PC-9 (cell line): Measurements from ENCODE around the gene EPB41L2. TPM values are rescaled to one million over a fixed set of nuclear protein-coding genes. Genes with fewer than 3 reads are reported as not detected.

Experiments
- BruUV-seq: library from RNA; stranded (reverse); fragments of 400-500 nt; replicated peaks from 2 replicates; lab custom pipeline; 2021; lab: Mats Ljungman, UMichigan
- CTCF ChIA-PET: fragments of 300-600 bp; sonication (Branson Sonifier 250); formaldehyde crosslinking; loops from one replicate; lab custom pipeline; 2022; ENCODE audit warnings: antibody characterized with exemption; lab: Charles Lee
- POLR2A ChIA-PET: fragments of 300-600 bp; sonication (Branson Sonifier 250); formaldehyde crosslinking; loops from one replicate; lab custom pipeline; 2022; ENCODE audit warnings: antibody characterized with exemption; ENCODE audit not compliant: unreplicated experiment; lab: Charles Lee
- DNase-seq, 2 experiments: peaks; one replicate each; pipeline versions ENCODE4 v3.0.0 to v3.0.0-alpha.2; 2015 to 2022; ENCODE audit warnings: mixed read lengths in 1 of 2
- H2AFZ ChIP-seq: fragments of 200-600 bp; sonication (generic); 2 replicates; pipeline ENCODE4 v1.8.1; 2017; ENCODE audit warnings: antibody characterized with exemption
- H3F3A ChIP-seq: fragments of 200-600 bp; sonication (generic); 2 replicates; pipeline ENCODE4 v1.8.1; 2017; ENCODE audit warnings: antibody characterized with exemption, mild to moderate bottlenecking, low read depth; ENCODE audit not compliant: insufficient read depth
- H3K27ac ChIP-seq: fragments of 200-600 bp; sonication (generic); 2 replicates; pipeline ENCODE4 v1.6.1; 2016; ENCODE audit warnings: mixed run types
- H3K27me3 ChIP-seq: fragments of 200-600 bp; sonication (generic); 2 replicates; pipeline ENCODE4 v1.6.1; 2016; ENCODE audit warnings: low read depth, mixed run types; ENCODE audit not compliant: insufficient read depth
- H3K36me3 ChIP-seq: fragments of 200-600 bp; sonication (generic); 2 replicates; pipeline ENCODE4 v1.6.1; 2016; ENCODE audit warnings: low read depth, mixed run types
- H3K4me1 ChIP-seq: fragments of 200-600 bp; sonication (generic); replicated peaks from 2 replicates; pipeline ENCODE4 v1.6.1; 2016; ENCODE audit warnings: mixed run types; ENCODE audit not compliant: insufficient read depth
- H3K4me2 ChIP-seq: fragments of 200-600 bp; sonication (generic); 2 replicates; pipeline ENCODE4 v1.6.1; 2017; ENCODE audit warnings: mixed run types
- H3K4me3 ChIP-seq: fragments of 200-600 bp; sonication (generic); 2 replicates; pipeline ENCODE4 v1.6.1; 2016; ENCODE audit warnings: mixed run types
- H3K79me2 ChIP-seq: fragments of 200-600 bp; sonication (generic); 2 replicates; pipeline ENCODE4 v1.6.1; 2017; ENCODE audit warnings: low read depth, mixed run types
- H3K9me2 ChIP-seq: fragments of 200-600 bp; sonication (generic); 2 replicates; pipeline ENCODE4 v1.8.1; 2017; ENCODE audit warnings: mild to moderate bottlenecking; ENCODE audit not compliant: insufficient read depth
- H3K9me3 ChIP-seq: fragments of 200-600 bp; sonication (generic); 2 replicates; pipeline ENCODE4 v1.8.1; 2016; ENCODE audit warnings: low read depth; ENCODE audit not compliant: insufficient read depth
- H4K20me1 ChIP-seq: fragments of 200-600 bp; sonication (generic); 2 replicates; pipeline ENCODE4 v1.8.1; 2017; ENCODE audit not compliant: insufficient read depth
- EZH2 ChIP-seq: fragments of 200-600 bp; sonication (generic); IDR thresholded peaks from 2 replicates; pipeline ENCODE4 v1.8.0; 2017; ENCODE audit warnings: antibody characterized with exemption, low read depth
- intact Hi-C: fragments of 100-400 bp; cut with micrococcal nuclease; formaldehyde crosslinking; loops from one replicate; pipeline ENCODE4 v1.10.0; 2022; ENCODE audit not compliant: unreplicated experiment
- total RNA-seq: library from RNA; stranded (reverse); gene quantifications from 2 replicates; pipeline ENCODE4 v1.2.3, GENCODE V29; 2021
- TF ChIP-seq, protein P1 (sequence below): fragments of 200-600 bp; sonication (generic); conservative IDR thresholded peaks from 2 replicates; pipeline ENCODE4 v1.6.1; 2017; ENCODE audit warnings: mixed run types, antibody characterized with exemption, mild to moderate bottlenecking, moderate library complexity

EPB41L2 gene
- total RNA-seq, 1 experiment from 2014 or later = 67.4 TPM

- no peak overlapping the region for H3K4me2 ChIP-seq
- no peaks in the 10 kb centered on the region for H4K20me1 ChIP-seq
- H3K27ac ChIP-seq = no peak overlapping the region
- H3K27me3 ChIP-seq = no peaks in the 10 kb centered on the region
- ChIA-PET POLR2A (no interaction called here), CTCF (no interaction called here)
- H3K9me2 ChIP-seq = no peaks in the 10 kb centered on the region
- no peaks in the 10 kb centered on the region for H3K36me3 ChIP-seq
- no TSS peak for BruUV-seq
- H2AFZ ChIP-seq = no peak overlapping the region
- DNase-seq = no peak
- intact Hi-C loops = no loop called here
- H3K4me1 ChIP-seq = no peaks in the 10 kb centered on the region
- no peak overlapping the region for H3K4me3 ChIP-seq
- TF ChIP-seq, protein P1, sequence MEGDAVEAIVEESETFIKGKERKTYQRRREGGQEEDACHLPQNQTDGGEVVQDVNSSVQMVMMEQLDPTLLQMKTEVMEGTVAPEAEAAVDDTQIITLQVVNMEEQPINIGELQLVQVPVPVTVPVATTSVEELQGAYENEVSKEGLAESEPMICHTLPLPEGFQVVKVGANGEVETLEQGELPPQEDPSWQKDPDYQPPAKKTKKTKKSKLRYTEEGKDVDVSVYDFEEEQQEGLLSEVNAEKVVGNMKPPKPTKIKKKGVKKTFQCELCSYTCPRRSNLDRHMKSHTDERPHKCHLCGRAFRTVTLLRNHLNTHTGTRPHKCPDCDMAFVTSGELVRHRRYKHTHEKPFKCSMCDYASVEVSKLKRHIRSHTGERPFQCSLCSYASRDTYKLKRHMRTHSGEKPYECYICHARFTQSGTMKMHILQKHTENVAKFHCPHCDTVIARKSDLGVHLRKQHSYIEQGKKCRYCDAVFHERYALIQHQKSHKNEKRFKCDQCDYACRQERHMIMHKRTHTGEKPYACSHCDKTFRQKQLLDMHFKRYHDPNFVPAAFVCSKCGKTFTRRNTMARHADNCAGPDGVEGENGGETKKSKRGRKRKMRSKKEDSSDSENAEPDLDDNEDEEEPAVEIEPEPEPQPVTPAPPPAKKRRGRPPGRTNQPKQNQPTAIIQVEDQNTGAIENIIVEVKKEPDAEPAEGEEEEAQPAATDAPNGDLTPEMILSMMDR = no peak
- TF ChIP-seq EZH2 = no peak
- H3K9me3 ChIP-seq = no peaks in the 10 kb centered on the region
- H3K79me2 ChIP-seq = no peaks in the 10 kb centered on the region
- no peaks in the 10 kb centered on the region for H3F3A ChIP-seq
These were observed 166.8 kb downstream of the EPB41L2 start for GRCh38 chr6:130896249-130896648.

DNA sequence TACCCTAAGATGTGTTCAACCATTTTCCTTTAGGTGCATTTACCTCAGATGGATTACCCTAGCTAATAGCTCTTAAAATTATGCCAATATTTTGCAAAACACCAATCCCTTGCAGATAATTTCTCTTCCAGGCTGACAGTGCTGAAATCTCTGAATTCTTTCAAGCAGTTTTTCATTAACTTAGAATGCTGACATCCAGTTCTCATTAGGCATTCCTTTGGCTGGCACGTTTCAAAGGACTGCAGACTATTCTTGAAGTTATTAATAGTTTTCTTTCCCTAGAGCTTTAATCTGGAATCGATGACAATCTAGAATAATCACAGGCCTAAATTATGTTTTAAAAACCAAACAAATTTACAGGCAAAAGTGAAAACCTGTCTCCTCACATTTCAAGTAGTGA lies 167.5 kb downstream of the EPB41L2 start:
- ChIA-PET POLR2A (no interaction called here), CTCF (no interaction called here)
- Histone ChIP-seq H3K36me3 (no peaks in the 10 kb centered on the region), H3K4me2 (no peak overlapping the region), H3K4me3 (no peak overlapping the region), H3F3A (no peaks in the 10 kb centered on the region), H3K9me3 (no peaks in the 10 kb centered on the region), H3K79me2 (no peaks in the 10 kb centered on the region), H3K27me3 (no peaks in the 10 kb centered on the region), H2AFZ (no peak overlapping the region), H3K9me2 (no peaks in the 10 kb centered on the region), H4K20me1 (no peaks in the 10 kb centered on the region), H3K4me1 (no peaks in the 10 kb centered on the region), H3K27ac (no peak overlapping the region)
- BruUV-seq = no TSS peak
- DNase-seq = no peak
- intact Hi-C loops = no loop called here
- TF ChIP-seq EZH2 = no peak
- TF ChIP-seq, protein P1 = no peak

- TF ChIP-seq, protein P1 = no peak
- TF ChIP-seq EZH2 = no peak
- DNase-seq = no peak
- Histone ChIP-seq H3K27ac (no peak overlapping the region), H3K4me2 (no peak overlapping the region), H3F3A (no peaks in the 10 kb centered on the region), H3K36me3 (no peaks in the 10 kb centered on the region), H2AFZ (no peak overlapping the region), H3K79me2 (no peaks in the 10 kb centered on the region), H4K20me1 (no peaks in the 10 kb centered on the region), H3K4me1 (no peaks in the 10 kb centered on the region), H3K9me2 (no peaks in the 10 kb centered on the region), H3K9me3 (no peaks in the 10 kb centered on the region), H3K27me3 (no peaks in the 10 kb centered on the region), H3K4me3 (no peak overlapping the region)
- CTCF ChIA-PET = interaction anchor here (0.7 kb wide), 1 partner anchor 41 kb away, joined by 3 read pairs; no protein-coding TSS in a partner anchor
- intact Hi-C loops = no loop called here
- BruUV-seq = no TSS peak
- POLR2A ChIA-PET = no interaction called here
These were observed 169.3 kb downstream of the EPB41L2 start for GRCh38 chr6:130893766-130894165.
